Small intestine (tissue), 7 donors: ENCODE data around the gene TNRC6B. TPM values are rescaled to one million over a fixed set of nuclear protein-coding genes. Genes with fewer than 3 reads are reported as not detected.
A peak's percentile ranks its signal among the peaks of the same experiment; 100 is the strongest.
"Not testable (repeated sequence)": the region's sequence is repeated elsewhere in the genome, so short reads cannot be mapped to it uniquely, and the experiment has no call there.

Source experiments
- DNase-seq, 2 donors: peaks; one replicate each; pipeline versions ENCODE4 v3.0.0 to v3.0.0-alpha.2; 2013
- FAIRE-seq: peaks from 2 replicates; lab custom pipeline; 2012; peaks lifted over from hg19 to GRCh38; lab: Jason Lieb, UNC
- H3K27ac ChIP-seq, 3 donors: one replicate each; pipeline ENCODE4 v1.5.1; 2013; ENCODE audit warnings: low read length in 2 of 3, mild to moderate bottlenecking in 2 of 3, control low read depth in 1 of 3, inconsistent platforms in 1 of 3, low read depth in 1 of 3, moderate library complexity in 1 of 3
- H3K27me3 ChIP-seq, 3 donors: one replicate each; pipeline ENCODE4 v1.6.1; 2013; ENCODE audit warnings: low read length in 3 of 3, inconsistent platforms in 1 of 3; ENCODE audit not compliant: control insufficient read depth in 3 of 3, insufficient read depth in 3 of 3
- H3K36me3 ChIP-seq, 3 donors: one replicate each; pipeline ENCODE4 v1.6.1; 2013; ENCODE audit warnings: low read length in 3 of 3, inconsistent platforms in 1 of 3, low read depth in 1 of 3, mild to moderate bottlenecking in 1 of 3, moderate library complexity in 1 of 3; ENCODE audit not compliant: control insufficient read depth in 3 of 3, insufficient read depth in 2 of 3
- H3K4me1 ChIP-seq, 3 donors: one replicate each; pipeline ENCODE4 v1.6.1; 2013; ENCODE audit warnings: low read length in 2 of 3, inconsistent platforms in 1 of 3, low read depth in 1 of 3, mild to moderate bottlenecking in 1 of 3, moderate library complexity in 1 of 3; ENCODE audit not compliant: control insufficient read depth in 3 of 3, insufficient read depth in 2 of 3
- H3K4me3 ChIP-seq, 3 donors: one replicate each; pipeline ENCODE4 v1.5.1; 2013; ENCODE audit warnings: low read length in 3 of 3, control low read depth in 1 of 3, inconsistent platforms in 1 of 3, low read depth in 1 of 3, mild to moderate bottlenecking in 1 of 3, moderate library complexity in 1 of 3
- H3K9me3 ChIP-seq, 2 donors: one replicate each; pipeline ENCODE4 v1.6.1; 2013; ENCODE audit warnings: low read depth in 1 of 2, low read length in 1 of 2; ENCODE audit not compliant: control insufficient read depth in 2 of 2, insufficient read depth in 1 of 2
- WGBS, 3 donors: extraction: QIAGEN DNeasy Blood & Tissue Kit; methylation state at CpG; one replicate each; pipeline ENCODE4 v1.1.7; 2013; 5-methylcytosine and 5-hydroxymethylcytosine counted together
- polyA plus RNA-seq, 4 donors: library from polyadenylated mRNA; stranded (reverse) in 3 of 4; unstranded in 1 of 4; fragments of 200-250 nt in 3 of 4; fragments of 120-200 nt in 1 of 4; gene quantifications; one replicate each; pipeline versions ENCODE4 v1.2.1 to v1.2.3, GENCODE V29; 2013
- donor health status: healthy with polysubstance abuse.
- donor health status: control.
- donor health status: control.
- donor health status: Bipolar disorder and iron deficiency.
- donor health status: healthy.

The TNRC6B gene
- polyA plus RNA-seq, 4 donors = 2.2 to 9.6 (median 5.9) TPM

DNA sequence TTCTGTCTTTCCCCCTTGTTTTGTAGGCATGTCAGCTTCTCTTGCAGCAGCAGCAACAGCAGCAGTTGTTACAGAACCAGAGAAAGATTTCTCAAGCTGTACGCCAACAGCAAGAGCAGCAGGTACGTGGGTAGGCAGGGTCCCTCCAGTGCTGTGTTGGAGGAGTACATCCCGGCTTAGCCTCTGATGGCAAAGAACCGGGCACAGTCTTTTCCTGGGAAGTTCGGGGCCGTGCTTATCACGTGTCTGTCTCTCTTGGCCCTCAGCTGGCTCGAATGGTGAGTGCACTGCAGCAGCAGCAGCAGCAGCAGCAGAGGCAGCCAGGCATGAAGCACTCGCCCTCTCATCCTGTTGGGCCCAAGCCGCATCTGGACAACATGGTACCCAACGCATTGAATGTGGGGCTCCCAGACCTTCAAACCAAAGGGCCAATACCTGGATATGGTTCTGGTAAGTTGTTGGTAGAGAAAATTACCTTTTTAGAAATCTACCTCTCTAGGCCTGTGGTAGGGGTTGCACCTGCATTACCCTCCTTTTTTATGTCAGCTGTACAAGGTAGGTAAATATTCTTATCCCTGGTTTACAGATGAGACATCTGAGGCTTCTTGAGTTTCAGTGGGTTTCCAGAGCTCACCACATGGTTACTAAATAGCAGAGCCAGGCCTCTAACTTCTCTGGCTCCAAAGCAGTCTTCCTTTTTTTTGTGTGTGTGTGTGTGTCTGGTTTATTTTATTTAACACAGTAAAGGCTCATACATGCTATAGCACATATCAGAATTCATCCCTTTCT, 123.4 kb downstream of the TNRC6B start:
- H3K36me3 ChIP-seq = peaks cover 12 to 40% (median 15%) of the 10 kb centered on the region in 3 donors
- FAIRE-seq (no peak), DNase-seq (no peak)
- H3K4me1 ChIP-seq = no peaks in the 10 kb centered on the region
- H3K9me3 ChIP-seq = no peaks in the 10 kb centered on the region
- no peaks in the 10 kb centered on the region for H3K27me3 ChIP-seq
- H3K27ac ChIP-seq = no peak overlapping the region
- WGBS, 3 donors = 93 to 94% (median 93%) methylated on average over 11 of the region's 11 CpGs
- H3K4me3 ChIP-seq = no peak overlapping the region

DNA sequence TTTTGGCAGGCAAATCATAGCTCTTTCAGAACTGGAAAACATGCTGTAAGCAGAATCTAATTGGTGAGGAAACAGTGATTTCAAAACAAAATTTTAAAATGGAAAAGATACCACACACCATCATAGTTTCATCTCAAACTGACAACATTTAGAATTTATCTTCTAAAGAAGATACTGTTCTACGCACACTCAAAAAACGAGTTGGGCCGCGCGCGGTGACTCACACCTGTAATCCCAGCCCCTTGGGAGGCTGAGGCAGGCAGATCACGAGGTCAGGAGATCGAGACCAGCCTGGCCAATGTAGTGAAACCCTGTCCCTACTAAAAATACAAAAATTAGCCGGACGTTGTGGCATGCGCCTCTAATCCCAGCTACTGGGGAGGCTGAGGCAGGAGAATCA, 124.4 kb downstream of the TNRC6B start:
- H3K36me3 ChIP-seq = peaks cover 12 to 41% (median 17%) of the 10 kb centered on the region in 3 donors
- no peak overlapping the region for H3K27ac ChIP-seq
- no peak for FAIRE-seq
- no peak for DNase-seq
- H3K4me3 ChIP-seq = no peak overlapping the region
- WGBS, 3 donors = 92 to 97% (median 96%) methylated on average over 11 of the region's 11 CpGs
- H3K27me3 ChIP-seq = no peaks in the 10 kb centered on the region
- H3K4me1 ChIP-seq = no peaks in the 10 kb centered on the region
- H3K9me3 ChIP-seq = no peaks in the 10 kb centered on the region

DNA sequence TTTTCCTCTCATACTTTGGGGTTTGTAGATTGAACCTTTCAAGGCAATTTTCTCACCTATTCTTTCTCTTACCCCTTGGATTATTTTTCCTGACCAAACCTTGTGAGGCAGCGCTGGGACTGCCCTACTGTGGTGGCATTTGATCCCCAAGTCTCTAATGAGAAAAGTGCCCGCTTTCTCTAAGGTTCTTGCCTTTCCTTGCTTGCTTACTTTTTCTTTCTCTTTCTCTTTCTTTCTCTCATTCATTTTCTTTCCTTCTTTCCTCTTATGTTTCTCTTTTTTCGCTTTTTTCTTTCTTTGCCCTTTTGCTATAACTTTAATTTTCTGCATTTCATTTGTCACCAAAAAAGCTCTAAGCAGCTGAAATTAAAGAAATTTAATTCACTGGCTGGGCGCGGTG, 127.9 kb downstream of the TNRC6B start:
- peaks cover 10 to 54% (median 27%) of the 10 kb centered on the region in 3 donors for H3K36me3 ChIP-seq
- FAIRE-seq = no peak
- WGBS, 3 donors = 97 to 99% (median 98%) methylated on average over 5 of the region's 5 CpGs

DNA sequence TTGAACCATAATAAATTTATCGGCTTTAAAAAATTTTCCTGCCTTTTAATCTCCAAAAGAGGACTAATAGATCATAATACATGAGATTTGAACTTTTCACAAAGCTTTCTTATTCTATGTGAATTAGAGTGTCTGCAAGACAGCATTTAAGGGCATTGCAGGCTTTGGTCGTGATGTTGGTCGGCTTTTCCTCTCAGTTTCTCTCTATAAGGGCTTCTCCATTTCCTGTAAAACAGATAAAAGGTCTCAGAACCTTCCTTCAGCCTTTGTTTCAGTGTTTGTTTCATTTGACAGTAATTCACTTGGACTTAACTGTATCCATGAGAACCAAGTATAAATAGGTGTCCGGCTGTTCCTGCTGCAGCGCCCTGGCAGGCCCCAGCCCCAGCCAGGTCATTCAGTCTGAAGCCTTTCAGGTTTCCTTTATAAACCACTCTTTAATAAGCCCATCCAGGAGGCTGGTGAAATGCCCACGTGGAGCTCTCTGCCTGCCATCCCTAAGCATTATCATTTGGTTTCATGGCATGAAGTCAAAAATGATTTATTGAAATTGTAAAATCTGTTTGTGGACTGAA, 131.4 kb downstream of the TNRC6B start:
- WGBS, 3 donors = 87 to 92% (median 90%) methylated on average over 6 of the region's 6 CpGs
- DNase-seq (no peak), FAIRE-seq (no peak)
- H3K36me3 ChIP-seq = peaks cover 4 to 46% (median 32%) of the 10 kb centered on the region in 3 donors
- peaks cover 0 to 8% (median 0%) of the 10 kb centered on the region in 3 donors for H3K4me1 ChIP-seq
- H3K4me3 ChIP-seq = no peak overlapping the region
- H3K9me3 ChIP-seq = no peaks in the 10 kb centered on the region
- H3K27me3 ChIP-seq = no peaks in the 10 kb centered on the region
- H3K27ac ChIP-seq = no peak overlapping the region

More for the DNA sequence above, 127.9 kb downstream of the TNRC6B start:
- Histone ChIP-seq H3K27me3 (no peaks in the 10 kb centered on the region), H3K4me3 (no peak overlapping the region), H3K4me1 (no peaks in the 10 kb centered on the region), H3K9me3 (no peaks in the 10 kb centered on the region), H3K27ac (no peak overlapping the region)
- DNase-seq = no peak

DNA sequence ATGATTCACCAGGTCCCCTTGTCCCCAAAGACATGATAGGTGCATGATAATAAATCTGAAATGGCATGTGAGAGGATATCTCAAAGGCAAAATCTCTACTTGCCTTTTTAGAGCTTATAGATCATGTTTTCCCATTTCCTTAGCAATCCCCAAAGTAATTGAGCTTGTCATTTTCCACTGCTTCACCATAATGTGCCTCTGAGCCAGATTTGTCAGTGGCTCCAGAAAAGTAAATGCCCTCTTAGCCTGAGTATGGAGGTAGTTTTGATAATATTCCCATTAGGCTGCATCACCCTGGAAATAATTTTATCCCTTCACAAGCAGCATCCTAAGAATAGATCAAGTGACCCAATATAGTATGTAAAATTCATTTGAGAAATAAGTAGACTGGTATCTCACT, 131.9 kb downstream of the TNRC6B start:
- Histone ChIP-seq H3K27ac (peak overlapping the region in 1 of 3 donors; percentile 32), H3K9me3 (no peaks in the 10 kb centered on the region), H3K4me1 (peaks cover 0 to 8% (median 0%) of the 10 kb centered on the region in 3 donors), H3K4me3 (no peak overlapping the region), H3K36me3 (peaks cover 4 to 48% (median 32%) of the 10 kb centered on the region in 3 donors), H3K27me3 (no peaks in the 10 kb centered on the region)
- FAIRE-seq (no peak), DNase-seq (no peak)

DNA sequence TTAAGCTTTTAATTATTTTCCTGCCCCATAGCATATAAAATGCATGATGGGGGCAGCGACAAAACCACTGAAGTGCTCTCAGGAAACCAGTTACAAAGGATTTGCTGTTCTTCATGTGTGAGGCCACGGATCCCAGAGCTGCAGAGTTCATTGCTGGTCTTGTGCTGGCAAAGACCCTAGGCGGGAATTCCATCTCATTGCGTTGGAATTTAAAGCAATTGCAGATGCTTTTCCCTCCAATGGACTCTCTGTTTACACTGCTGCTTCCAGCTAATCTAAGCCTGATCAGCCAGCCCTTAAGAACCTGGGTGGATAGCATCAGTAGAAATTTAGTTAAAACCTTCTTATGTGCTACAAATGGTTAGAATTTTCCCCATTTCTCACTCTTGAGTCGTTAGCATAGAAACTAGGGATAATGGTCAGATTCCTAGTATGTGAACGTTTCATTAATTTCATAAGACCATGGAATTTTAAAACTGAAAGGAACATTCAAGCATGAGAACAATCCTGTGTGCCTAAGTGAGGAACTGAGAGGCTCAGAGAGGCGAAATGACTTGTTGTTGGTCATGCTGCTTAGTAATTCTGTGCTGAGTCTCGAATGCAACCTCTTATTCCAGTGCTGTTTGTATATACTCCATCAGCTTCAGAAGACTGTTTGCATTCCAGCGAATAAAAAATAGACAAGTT, 132.5 kb downstream of the TNRC6B start:
- FAIRE-seq = no peak
- Histone ChIP-seq H3K9me3 (no peaks in the 10 kb centered on the region), H3K4me1 (peaks cover 0 to 8% (median 0%) of the 10 kb centered on the region in 3 donors), H3K4me3 (no peak overlapping the region), H3K27me3 (no peaks in the 10 kb centered on the region), H3K36me3 (peaks cover 6 to 49% (median 30%) of the 10 kb centered on the region in 3 donors), H3K27ac (peak overlapping the region in 2 of 3 donors; percentile 32 to 36)
- 60 to 90% (median 85%) methylated on average over 9 of the region's 9 CpGs for WGBS, 3 donors
- peak in 1 of 2 donors; percentile 11 for DNase-seq

DNA sequence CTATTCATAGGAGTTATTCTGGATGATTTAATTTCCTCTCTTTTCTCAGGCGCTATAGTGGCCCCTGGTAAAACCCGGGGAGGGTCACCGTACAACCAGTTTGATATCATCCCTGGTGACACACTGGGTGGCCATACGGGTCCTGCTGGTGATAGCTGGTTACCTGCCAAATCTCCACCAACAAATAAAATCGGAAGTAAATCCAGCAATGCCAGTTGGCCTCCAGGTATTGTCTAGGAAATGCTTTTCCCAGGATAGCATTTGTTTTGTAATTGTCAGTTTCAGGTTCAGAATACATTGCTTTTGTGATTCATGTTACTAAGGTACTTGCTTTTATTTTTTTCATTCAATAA, 133.0 kb downstream of the TNRC6B start:
- H3K9me3 ChIP-seq = no peaks in the 10 kb centered on the region
- H3K27ac ChIP-seq = peak overlapping the region in 2 of 3 donors; percentile 32 to 36

DNA sequence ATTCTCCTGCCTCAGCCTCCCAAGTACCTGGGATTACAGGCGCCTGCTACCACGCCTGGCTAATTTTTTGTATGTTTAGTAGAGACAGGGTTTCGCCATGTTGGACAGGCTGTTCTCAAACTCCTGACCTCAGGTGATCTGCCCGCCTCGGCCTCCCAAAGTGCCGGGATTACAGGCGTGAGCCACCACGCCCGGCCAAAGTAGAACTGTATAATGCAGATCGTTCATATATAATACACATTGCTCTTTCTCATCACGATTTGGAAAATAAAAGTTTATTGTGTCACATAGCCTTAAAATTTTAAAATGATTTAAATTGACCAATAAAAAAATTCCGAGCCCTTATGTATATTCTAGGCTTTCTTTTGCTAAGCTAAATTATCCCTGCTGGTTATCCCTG, 133.9 kb downstream of the TNRC6B start:
- not testable (repeated sequence) for FAIRE-seq, H3K4me3 ChIP-seq, H3K4me1 ChIP-seq, H3K9me3 ChIP-seq, H3K27me3 ChIP-seq, DNase-seq, H3K27ac ChIP-seq
- H3K36me3 ChIP-seq = peaks cover 8 to 54% (median 38%) of the 10 kb centered on the region in 3 donors
- 65 to 83% (median 82%) methylated on average over 12 of the region's 12 CpGs for WGBS, 3 donors

More for the DNA sequence above, 133.0 kb downstream of the TNRC6B start:
- Histone ChIP-seq H3K36me3 (peaks cover 8 to 50% (median 34%) of the 10 kb centered on the region in 3 donors), H3K4me1 (peaks cover 0 to 8% (median 0%) of the 10 kb centered on the region in 3 donors), H3K27me3 (no peaks in the 10 kb centered on the region), H3K4me3 (no peak overlapping the region)
- DNase-seq (no peak), FAIRE-seq (no peak)
- whole genome bisulfite sequencing, 3 donors = 66 to 87% (median 82%) methylated on average over 5 of the region's 5 CpGs
